ENCODE data around the gene ZBTB7A. TPM values are rescaled to one million over a fixed set of nuclear protein-coding genes. Genes with fewer than 3 reads are reported as not detected.

The ZBTB7A gene
- total RNA-seq, 1 donor from 2014 or later = 41.8 TPM

GRCh38 chr19:4069331-4069959, 2.7 kb upstream of the ZBTB7A start:
- intact Hi-C loops (cut with micrococcal nuclease) = no loop called here

GRCh38 chr19:4068047-4068966, 1.6 kb upstream of the ZBTB7A start:
- intact Hi-C loops (cut with micrococcal nuclease) = no loop called here

GRCh38 chr19:4067396-4068046, 822 bp upstream of the ZBTB7A start:
- intact Hi-C loops (cut with micrococcal nuclease) = loop anchor here (2.0 kb wide), 2 partner anchors 47 to 179 kb away; partner anchors contain the start of gene YJU2

GRCh38 chr19:4066176-4066606, 508 bp downstream of the ZBTB7A start:
- intact Hi-C loops (cut with micrococcal nuclease) = loop anchor here (1.0 to 2.0 kb wide), 11 partner anchors 12 to 405 kb away; partner anchors contain the start of genes ANKRD24, MAP2K2, PIAS4 and SIRT6

GRCh38 chr19:4065430-4066175, 1.1 kb downstream of the ZBTB7A start:
- intact Hi-C loops (cut with micrococcal nuclease) = loop anchor here (1.0 to 2.0 kb wide), 11 partner anchors 13 to 406 kb away; partner anchors contain the start of genes ANKRD24, MAP2K2, PIAS4 and SIRT6

- intact Hi-C loops (cut with micrococcal nuclease) = no loop called here
These were observed 2.0 kb downstream of the ZBTB7A start for GRCh38 chr19:4064496-4065260.

GRCh38 chr19:4064149-4064495, 2.6 kb downstream of the ZBTB7A start:
- intact Hi-C loops (cut with micrococcal nuclease) = no loop called here

GRCh38 chr19:4063369-4064148, 3.1 kb downstream of the ZBTB7A start:
- intact Hi-C loops (cut with micrococcal nuclease) = no loop called here

- intact Hi-C loops (cut with micrococcal nuclease) = no loop called here
These were observed 4.0 kb downstream of the ZBTB7A start for GRCh38 chr19:4062419-4063368.

GRCh38 chr19:4061683-4062418, 4.8 kb downstream of the ZBTB7A start:
- intact Hi-C loops (cut with micrococcal nuclease) = no loop called here

- intact Hi-C loops (cut with micrococcal nuclease) = no loop called here
These were observed 5.5 kb downstream of the ZBTB7A start for GRCh38 chr19:4061178-4061682.

GRCh38 chr19:4060621-4061177, 6.0 kb downstream of the ZBTB7A start:
- intact Hi-C loops (cut with micrococcal nuclease) = no loop called here

- intact Hi-C loops (cut with micrococcal nuclease) = no loop called here
These were observed 6.6 kb downstream of the ZBTB7A start for GRCh38 chr19:4059891-4060620.

- intact Hi-C loops (cut with micrococcal nuclease) = no loop called here
These were observed 7.2 kb downstream of the ZBTB7A start for GRCh38 chr19:4059453-4059871.

- intact Hi-C loops (cut with micrococcal nuclease) = no loop called here
These were observed 7.8 kb downstream of the ZBTB7A start for GRCh38 chr19:4058693-4059452.

All from T-helper 1 cell treated with Interleukin-12 subunit alpha and Interleukin-12 subunit beta and Interleukin-4 antibody, amounts not matched to agents 30 ng/mL and 1 ng/mL, for 36 hours (primary cell).